IMR-90 (cell line): ENCODE data around the gene FBXO34. TPM values are rescaled to one million over a fixed set of nuclear protein-coding genes. Genes with fewer than 3 reads are reported as not detected.

ENCODE experiments used
- ATAC-seq: fragments of 200-7000 bp; cut with Tn5 transposase; 2 replicates; pipeline ENCODE4 v1.9.1; 2020; ENCODE audit warnings: low read depth, mild to moderate bottlenecking, moderate library complexity
- BruUV-seq: library from RNA; stranded (reverse); fragments of 400-500 nt; replicated peaks from 2 replicates; lab custom pipeline; 2021; lab: Mats Ljungman, UMichigan
- CTCF ChIA-PET: fragments of 300-600 bp; formaldehyde crosslinking; extraction: SDS; loops from one replicate; lab custom pipeline; 2021; ENCODE audit warnings: antibody characterized with exemption; lab: Yijun Ruan, JAX
- POLR2A ChIA-PET: fragments of 300-600 bp; sonication (Branson Sonifier 250); formaldehyde crosslinking; loops from one replicate; lab custom pipeline; 2022; ENCODE audit warnings: antibody characterized with exemption; ENCODE audit not compliant: unreplicated experiment; lab: Charles Lee
- DNase-seq: peaks from one replicate; pipeline ENCODE4 v3.0.0; 2013
- H2AFZ ChIP-seq: replicated peaks from 2 replicates; pipeline ENCODE3; 2013; ENCODE audit warnings: low read length, mild to moderate bottlenecking; ENCODE audit not compliant: poor library complexity
- H2AK5ac ChIP-seq: 2 replicates; pipeline ENCODE4 v1.6.1; 2013; ENCODE audit warnings: low read depth, low read length, inconsistent platforms
- H2AK9ac ChIP-seq: replicated peaks from 2 replicates; pipeline ENCODE3; 2013; ENCODE audit warnings: mild to moderate bottlenecking, low read depth, low read length, moderate library complexity; ENCODE audit not compliant: poor library complexity
- H2BK120ac ChIP-seq: 2 replicates; pipeline ENCODE4 v1.6.1; 2013; ENCODE audit warnings: low read depth, low read length, inconsistent platforms
- H2BK15ac ChIP-seq: 3 replicates; pipeline ENCODE4 v1.6.1; 2013; ENCODE audit warnings: low read depth, low read length, inconsistent platforms
- H2BK20ac ChIP-seq: 2 replicates; pipeline ENCODE4 v1.6.1; 2013; ENCODE audit warnings: low read depth, mild to moderate bottlenecking, inconsistent platforms, low read length, moderate library complexity
- H2BK5ac ChIP-seq: 2 replicates; pipeline ENCODE4 v1.6.1; 2013; ENCODE audit warnings: mild to moderate bottlenecking, low read depth, low read length, inconsistent platforms; ENCODE audit not compliant: poor library complexity, severe bottlenecking
- H3K14ac ChIP-seq: replicated peaks from 2 replicates; pipeline ENCODE4 v1.6.1; 2013; ENCODE audit warnings: low read depth, low read length, inconsistent platforms
- H3K18ac ChIP-seq: 2 replicates; pipeline ENCODE4 v1.6.1; 2013; ENCODE audit warnings: low read depth, low read length, control low read depth
- H3K23ac ChIP-seq: 2 replicates; pipeline ENCODE4 v1.6.1; 2013; ENCODE audit warnings: low read depth, low read length, inconsistent platforms
- H3K27ac ChIP-seq: 2 replicates; pipeline ENCODE4 v1.5.1; 2013; ENCODE audit warnings: mild to moderate bottlenecking, control low read depth, low read length; ENCODE audit not compliant: insufficient read depth
- H3K27me3 ChIP-seq: 2 replicates; pipeline ENCODE4 v1.6.1; 2013; ENCODE audit warnings: low read length; ENCODE audit not compliant: control insufficient read depth, insufficient read depth
- H3K36me3 ChIP-seq: 2 replicates; pipeline ENCODE4 v1.6.1; 2013; ENCODE audit warnings: low read length, mixed read lengths; ENCODE audit not compliant: control insufficient read depth, insufficient read depth
- H3K4ac ChIP-seq: 2 replicates; pipeline ENCODE4 v1.6.1; 2013; ENCODE audit warnings: low read depth, low read length, inconsistent platforms
- H3K4me1 ChIP-seq: 2 replicates; pipeline ENCODE4 v1.6.1; 2013; ENCODE audit warnings: low read length, mixed read lengths; ENCODE audit not compliant: control insufficient read depth, insufficient read depth
- H3K4me2 ChIP-seq: 2 replicates; pipeline ENCODE4 v1.6.1; 2013; ENCODE audit warnings: low read depth, mild to moderate bottlenecking, control low read depth, low read length, moderate library complexity
- H3K4me3 ChIP-seq: 2 replicates; pipeline ENCODE4 v1.5.1; 2013; ENCODE audit warnings: low read depth, mild to moderate bottlenecking, control low read depth, low read length, moderate library complexity; ENCODE audit not compliant: insufficient read depth
- H3K56ac ChIP-seq: 2 replicates; pipeline ENCODE4 v1.6.1; 2013; ENCODE audit warnings: low read length, inconsistent platforms; ENCODE audit not compliant: insufficient read depth; ENCODE audit errors: extremely low read depth
- H3K79me1 ChIP-seq, 2 experiments: 2 replicates each; pipeline ENCODE4 v1.6.1; 2013; ENCODE audit warnings: low read length in 2 of 2, inconsistent platforms in 1 of 2, low read depth in 1 of 2
- H3K9ac ChIP-seq: 2 replicates; pipeline ENCODE4 v1.6.1; 2013; ENCODE audit warnings: low read depth, low read length, control low read depth
- H3K9me1 ChIP-seq: 2 replicates; pipeline ENCODE4 v1.6.1; 2013; ENCODE audit warnings: low read length, inconsistent platforms; ENCODE audit not compliant: insufficient read depth
- H3K9me3 ChIP-seq: 2 replicates; pipeline ENCODE4 v1.6.1; 2013; ENCODE audit warnings: low read length; ENCODE audit not compliant: control insufficient read depth, insufficient read depth
- H4K20me1 ChIP-seq: 2 replicates; pipeline ENCODE4 v1.6.1; 2013; ENCODE audit warnings: low read length, inconsistent platforms; ENCODE audit not compliant: insufficient read depth
- H4K5ac ChIP-seq: 2 replicates; pipeline ENCODE4 v1.6.1; 2013; ENCODE audit warnings: mild to moderate bottlenecking, low read depth, low read length, control low read depth
- H4K8ac ChIP-seq, 2 experiments: 2 replicates each; pipeline ENCODE4 v1.6.1; 2013; ENCODE audit warnings: low read depth in 2 of 2, low read length in 2 of 2, control low read depth in 1 of 2, inconsistent platforms in 1 of 2
- H4K91ac ChIP-seq: 2 replicates; pipeline ENCODE4 v1.6.1; 2013; ENCODE audit warnings: low read depth, low read length, inconsistent platforms; ENCODE audit not compliant: insufficient read depth
- BHLHE40 ChIP-seq: fragments of 150-350 bp; IDR thresholded peaks from 2 replicates; pipeline ENCODE4 v1.6.1; 2016; ENCODE audit warnings: mild to moderate bottlenecking, low read depth, low read length
- CEBPB ChIP-seq: IDR thresholded peaks from 2 replicates; pipeline ENCODE4 v1.6.1; 2012; ENCODE audit warnings: low read depth, low read length, improper control_type of control experiment
- CHD1 ChIP-seq: IDR thresholded peaks from 2 replicates; pipeline ENCODE4 v1.6.1; 2012; ENCODE audit warnings: low read depth, low read length, improper control_type of control experiment
- CTCF ChIP-seq: conservative IDR thresholded peaks from 2 replicates; pipeline ENCODE4 v1.5.1; 2012; ENCODE audit warnings: mild to moderate bottlenecking, low read depth, low read length, improper control_type of control experiment
- ELK1 ChIP-seq: fragments of 150-350 bp; IDR thresholded peaks from 2 replicates; pipeline ENCODE4 v1.6.1; 2016; ENCODE audit warnings: low read depth, mild to moderate bottlenecking, low read length, moderate library complexity, borderline replicate concordance
- FOS ChIP-seq: fragments of 150-350 bp; IDR thresholded peaks from 2 replicates; pipeline ENCODE4 v1.6.1; 2016; ENCODE audit warnings: low read depth, low read length
- MAFK ChIP-seq: IDR thresholded peaks from 2 replicates; pipeline ENCODE4 v1.6.1; 2012; ENCODE audit warnings: low read depth, low read length, improper control_type of control experiment
- MAZ ChIP-seq: IDR thresholded peaks from 2 replicates; pipeline ENCODE4 v1.6.1; 2012; ENCODE audit warnings: low read depth, mild to moderate bottlenecking, low read length, improper control_type of control experiment, moderate library complexity, borderline replicate concordance
- MXI1 ChIP-seq: IDR thresholded peaks from 2 replicates; pipeline ENCODE4 v1.6.1; 2012; ENCODE audit warnings: low read depth, mild to moderate bottlenecking, low read length, moderate library complexity, borderline replicate concordance
- NFE2L2 ChIP-seq: fragments of 150-350 bp; IDR thresholded peaks from 2 replicates; pipeline ENCODE4 v1.6.1; 2016; ENCODE audit warnings: low read depth, mild to moderate bottlenecking, low read length
- POLR2A ChIP-seq: IDR thresholded peaks from 2 replicates; pipeline ENCODE4 v1.6.1; 2012; ENCODE audit warnings: mild to moderate bottlenecking, low read depth, low read length
- RAD21 ChIP-seq: IDR thresholded peaks from 2 replicates; pipeline ENCODE4 v1.6.1; 2012; ENCODE audit warnings: low read length, improper control_type of control experiment
- RCOR1 ChIP-seq: IDR thresholded peaks from 2 replicates; pipeline ENCODE4 v1.6.1; 2012; ENCODE audit warnings: mild to moderate bottlenecking, low read length, improper control_type of control experiment; ENCODE audit not compliant: insufficient replicate concordance
- RFX5 ChIP-seq: IDR thresholded peaks from 2 replicates; pipeline ENCODE4 v1.8.0; 2012; ENCODE audit warnings: low read depth, mild to moderate bottlenecking, low read length, moderate library complexity
- SMC3 ChIP-seq: fragments of 150-350 bp; IDR thresholded peaks from 2 replicates; pipeline ENCODE4 v1.6.1; 2016; ENCODE audit warnings: low read depth, mild to moderate bottlenecking, antibody characterized with exemption, low read length, moderate library complexity
- USF2 ChIP-seq: fragments of 150-350 bp; IDR thresholded peaks from 2 replicates; pipeline ENCODE4 v1.6.1; 2017; ENCODE audit warnings: mild to moderate bottlenecking, antibody characterized with exemption, low read length, low read depth
- WGBS, 2 experiments: methylation state at CpG; one replicate each; pipeline versions ENCODE4 v1.1.5 to v1.1.7; 2013; ENCODE audit warnings: missing lambda C conversion rate in 2 of 2; ENCODE audit not compliant: insufficient read length in 1 of 2; ENCODE audit errors: extremely low coverage in 2 of 2; 5-methylcytosine and 5-hydroxymethylcytosine counted together
- dilution Hi-C: fragments of 300-500 bp; cut with HindIII; formaldehyde crosslinking; loops from one replicate; pipeline ENCODE4 v1.14.3; 2018; ENCODE audit warnings: low sequenced_read_pairs; ENCODE audit not compliant: unreplicated experiment
- in situ Hi-C: fragments of 300-500 bp; cut with MboI; formaldehyde crosslinking; loops from 3 replicates; pipeline ENCODE4 v1.14.3; 2019; ENCODE audit warnings: low sequenced_read_pairs, inconsistent platforms, mixed read lengths
- intact Hi-C: fragments of 100-400 bp; cut with micrococcal nuclease; formaldehyde crosslinking; loops from 2 replicates; pipeline ENCODE4 v1.10.0; 2022
- polyA plus RNA-seq, 3 experiments: library from polyadenylated mRNA; depleted of rRNA; stranded (reverse); fragments of >200 nt; gene quantifications; 2 replicates each; pipeline ENCODE4 v1.2.3, GENCODE V29; 2012; ENCODE audit warnings: low replicate concordance in 1 of 3
- total RNA-seq: library from RNA; depleted of rRNA; stranded (reverse); fragments of >200 nt; gene quantifications from 2 replicates; pipeline ENCODE4 v1.2.3, GENCODE V29; 2012

Gene FBXO34
- total and polyA plus RNA-seq, 2 of the 4 experiments (the other 2 are of a cell fraction), result 15.4 to 35.1 TPM

- ATAC-seq (no peak), DNase-seq (no peak)
- Histone ChIP-seq H2BK15ac (no peak overlapping the region), H3K27ac (no peak overlapping the region), H3K4ac (no peak overlapping the region), H2BK20ac (no peak overlapping the region), H3K14ac (no peak overlapping the region), H3K79me1 (peaks cover 29 to 36% of the 10 kb centered on the region in 2 experiments), H3K4me3 (no peak overlapping the region), H3K56ac (no peak overlapping the region), H3K9me1 (peaks cover 5% of the 10 kb centered on the region; the same call in 1 of the 2 replicates), H4K20me1 (peaks cover 3% of the 10 kb centered on the region; the same call in 1 of the 2 replicates), H4K8ac (no peak overlapping the region), H3K4me2 (no peak overlapping the region), H3K9me3 (no peaks in the 10 kb centered on the region), H3K23ac (no peak overlapping the region), H3K36me3 (peaks cover 1% of the 10 kb centered on the region; the same call in 1 of the 2 replicates), H2AFZ (no peak overlapping the region), H2BK5ac (no peak overlapping the region), H3K9ac (no peak overlapping the region), H3K27me3 (no peaks in the 10 kb centered on the region), H2BK120ac (no peak overlapping the region), H3K4me1 (no peaks in the 10 kb centered on the region), H4K5ac (no peak overlapping the region), H2AK5ac (no peak overlapping the region), H3K18ac (no peak overlapping the region), H2AK9ac (no peak overlapping the region), H4K91ac (no peak overlapping the region)
- ChIA-PET CTCF (no interaction called here), POLR2A (interaction anchor here (0.7 kb wide), 1 partner anchor 10 kb away, joined by 5 read pairs; no protein-coding TSS in a partner anchor)
- dilution Hi-C loops (no loop called here), in situ Hi-C loops (no loop called here), intact Hi-C loops (no loop called here)
- no TSS peak for BruUV-seq
- no peak for TF ChIP-seq MAZ
- TF ChIP-seq MAFK, result no peak
- no peak for TF ChIP-seq BHLHE40
- TF ChIP-seq RCOR1, result no peak
- TF ChIP-seq POLR2A, result no peak
- TF ChIP-seq MXI1, result no peak
- no peak for TF ChIP-seq ELK1
- TF ChIP-seq NFE2L2, result no peak
- TF ChIP-seq CEBPB, result no peak
- no peak for TF ChIP-seq CHD1
- no peak for TF ChIP-seq FOS
- TF ChIP-seq RAD21, result no peak
- no peak for TF ChIP-seq SMC3
- TF ChIP-seq CTCF, result no peak
- TF ChIP-seq RFX5, result no peak
- no peak for TF ChIP-seq USF2
- WGBS, 2 experiments, result no CpG with 5 or more reads among the region's 1 CpG
Observed at GRCh38 chr14:55318694-55319093, 47.5 kb downstream of the FBXO34 start.
